H9 (cell line): ENCODE results near the gene GRIN2A. TPM values are rescaled to one million over a fixed set of nuclear protein-coding genes. Genes with fewer than 3 reads are reported as not detected.

ENCODE experiments used
- DNase-seq: peaks from one replicate; pipeline ENCODE4 v3.0.0-alpha.2; 2017
- H2AFZ ChIP-seq: one replicate; pipeline ENCODE4 v1.6.1; 2013; ENCODE audit warnings: mild to moderate bottlenecking, low read length, control low read depth, moderate library complexity
- H2AK5ac ChIP-seq: 2 replicates; pipeline ENCODE4 v1.6.1; 2013; ENCODE audit warnings: low read length, control low read depth, mixed read lengths; ENCODE audit not compliant: insufficient read length
- H2BK120ac ChIP-seq: one replicate; pipeline ENCODE4 v1.6.1; 2013; ENCODE audit warnings: low read depth, mild to moderate bottlenecking, low read length, control low read depth, inconsistent platforms; ENCODE audit not compliant: poor library complexity, severe bottlenecking
- H2BK12ac ChIP-seq: 2 replicates; pipeline ENCODE4 v1.6.1; 2013; ENCODE audit warnings: low read length, control low read depth, mixed read lengths, low read depth; ENCODE audit not compliant: insufficient read length
- H2BK15ac ChIP-seq: 2 replicates; pipeline ENCODE4 v1.6.1; 2013; ENCODE audit warnings: low read depth, low read length, control low read depth
- H2BK20ac ChIP-seq: one replicate; pipeline ENCODE4 v1.6.1; 2013; ENCODE audit warnings: low read depth, mild to moderate bottlenecking, low read length, control low read depth, inconsistent platforms; ENCODE audit not compliant: poor library complexity, severe bottlenecking
- H2BK5ac ChIP-seq: 2 replicates; pipeline ENCODE4 v1.6.1; 2013; ENCODE audit warnings: low read length, control low read depth, mixed read lengths; ENCODE audit not compliant: insufficient read length
- H3K14ac ChIP-seq: 2 replicates; pipeline ENCODE4 v1.6.1; 2013; ENCODE audit warnings: low read length, control low read depth; ENCODE audit not compliant: insufficient read depth
- H3K18ac ChIP-seq: 2 replicates; pipeline ENCODE4 v1.6.1; 2013; ENCODE audit warnings: low read depth, mild to moderate bottlenecking, mixed read lengths, low read length, control low read depth; ENCODE audit not compliant: insufficient read length
- H3K23ac ChIP-seq: 2 replicates; pipeline ENCODE4 v1.6.1; 2013; ENCODE audit warnings: low read length, control low read depth, mixed read lengths, low read depth; ENCODE audit not compliant: insufficient read length
- H3K23me2 ChIP-seq: 2 replicates; pipeline ENCODE4 v1.6.1; 2013; ENCODE audit warnings: low read depth, mild to moderate bottlenecking, mixed read lengths, low read length, control low read depth; ENCODE audit not compliant: insufficient read length, poor library complexity, severe bottlenecking
- H3K27ac ChIP-seq: 2 replicates; pipeline ENCODE4 v1.5.1; 2013; ENCODE audit warnings: low read length, control low read depth, mixed read lengths, low read depth; ENCODE audit not compliant: insufficient read length
- H3K27me3 ChIP-seq: 2 replicates; pipeline ENCODE4 v1.6.1; 2013; ENCODE audit warnings: low read length, control low read depth, inconsistent platforms; ENCODE audit not compliant: insufficient read depth
- H3K4ac ChIP-seq: 2 replicates; pipeline ENCODE4 v1.6.1; 2013; ENCODE audit warnings: low read depth, mild to moderate bottlenecking, control low read depth, inconsistent platforms, low read length, moderate library complexity
- H3K4me1 ChIP-seq: 2 replicates; pipeline ENCODE4 v1.6.1; 2013; ENCODE audit warnings: low read length, control low read depth, inconsistent platforms; ENCODE audit not compliant: insufficient read depth
- H3K4me2 ChIP-seq: 2 replicates; pipeline ENCODE4 v1.6.1; 2013; ENCODE audit warnings: low read length, control low read depth, mixed read lengths; ENCODE audit not compliant: insufficient read length, insufficient read depth
- H3K56ac ChIP-seq: 2 replicates; pipeline ENCODE4 v1.6.1; 2013; ENCODE audit warnings: low read depth, mild to moderate bottlenecking, mixed read lengths, low read length, control low read depth; ENCODE audit not compliant: insufficient read length
- H3K79me1 ChIP-seq: 2 replicates; pipeline ENCODE4 v1.6.1; 2013; ENCODE audit warnings: low read depth, mild to moderate bottlenecking, moderate library complexity, low read length, control low read depth, inconsistent platforms; ENCODE audit not compliant: insufficient read depth, poor library complexity, severe bottlenecking
- H3K79me2 ChIP-seq: 2 replicates; pipeline ENCODE4 v1.6.1; 2013; ENCODE audit warnings: low read length, control low read depth, inconsistent platforms; ENCODE audit not compliant: insufficient read depth
- H3K9ac ChIP-seq: 2 replicates; pipeline ENCODE4 v1.6.1; 2013; ENCODE audit warnings: low read length, control low read depth, mixed read lengths; ENCODE audit not compliant: insufficient read length; ENCODE audit errors: extremely low read depth
- H3K9me3 ChIP-seq: one replicate; pipeline ENCODE4 v1.6.1; 2013; ENCODE audit warnings: low read depth, low read length, inconsistent platforms; ENCODE audit not compliant: control insufficient read depth
- H3T11ph ChIP-seq: one replicate; pipeline ENCODE4 v1.6.1; 2013; ENCODE audit warnings: mild to moderate bottlenecking, low read length, control low read depth, inconsistent platforms
- H4K20me1 ChIP-seq: one replicate; pipeline ENCODE4 v1.6.1; 2013; ENCODE audit not compliant: control insufficient read depth, insufficient read length, insufficient read depth
- H4K5ac ChIP-seq: 2 replicates; pipeline ENCODE4 v1.6.1; 2013; ENCODE audit warnings: low read depth, mild to moderate bottlenecking, mixed read lengths, low read length, control low read depth; ENCODE audit not compliant: insufficient read length
- H4K8ac ChIP-seq: replicated peaks from 2 replicates; pipeline ENCODE4 v1.6.1; 2013; ENCODE audit warnings: low read length, control low read depth, mixed read lengths, low read depth; ENCODE audit not compliant: insufficient read length
- H4K91ac ChIP-seq: 2 replicates; pipeline ENCODE4 v1.6.1; 2013; ENCODE audit warnings: low read depth, mild to moderate bottlenecking, moderate library complexity, mixed read lengths, low read length, control low read depth; ENCODE audit not compliant: insufficient read length
- H3K27ac Mint-ChIP-seq, 3 experiments: 2 replicates in 2 of 3; 3 replicates in 1 of 3; pipeline ENCODE4 v1.8.0; 2020 to 2021; ENCODE audit warnings: mixed read lengths in 3 of 3, mild to moderate bottlenecking in 1 of 3, moderate library complexity in 1 of 3
- H3K27me3 Mint-ChIP-seq: 2 replicates; pipeline ENCODE4 v1.8.0; 2021; ENCODE audit warnings: low read depth, mild to moderate bottlenecking, moderate library complexity, mixed read lengths
- H3K36me3 Mint-ChIP-seq, 3 experiments: 2 replicates in 2 of 3; 3 replicates in 1 of 3; pipeline ENCODE4 v1.8.0; 2020 to 2021; ENCODE audit warnings: low read depth in 3 of 3, mixed read lengths in 3 of 3; ENCODE audit not compliant: insufficient read depth in 1 of 3
- H3K4me1 Mint-ChIP-seq, 2 experiments: 2 replicates each; pipeline ENCODE4 v1.8.0; 2020; ENCODE audit warnings: mixed read lengths in 2 of 2
- H3K4me3 Mint-ChIP-seq, 2 experiments: 2 replicates in 1 of 2; 3 replicates in 1 of 2; pipeline ENCODE4 v1.8.0; 2020 to 2021; ENCODE audit warnings: mild to moderate bottlenecking in 2 of 2, mixed read lengths in 2 of 2, moderate library complexity in 1 of 2
- H3K9me3 Mint-ChIP-seq, 2 experiments: 2 replicates in 1 of 2; 3 replicates in 1 of 2; pipeline ENCODE4 v1.8.0; 2020; ENCODE audit warnings: mild to moderate bottlenecking in 2 of 2, mixed read lengths in 2 of 2, moderate library complexity in 1 of 2
- WGBS: extraction: QIAGEN DNeasy Blood & Tissue Kit; methylation state at CpG from one replicate; pipeline ENCODE4 v1.1.7; 2013; ENCODE audit warnings: missing lambda C conversion rate, low lambda C conversion rate, mixed read lengths; ENCODE audit not compliant: insufficient read length; ENCODE audit errors: extremely low coverage; 5-methylcytosine and 5-hydroxymethylcytosine counted together
- total RNA-seq: library from RNA; stranded (reverse); gene quantifications from 2 replicates; pipeline ENCODE4 v1.2.1, GENCODE V29; 2021
- TF ChIP-seq, protein P1 (sequence below): fragments of 200-600 bp; sonication (generic); conservative IDR thresholded peaks from 3 replicates; pipeline ENCODE4 v1.8.0; 2021; ENCODE audit warnings: antibody characterized with exemption, mild to moderate bottlenecking

GRIN2A gene
- total RNA-seq, 1 experiment from 2014 or later: 1.5 TPM

DNA sequence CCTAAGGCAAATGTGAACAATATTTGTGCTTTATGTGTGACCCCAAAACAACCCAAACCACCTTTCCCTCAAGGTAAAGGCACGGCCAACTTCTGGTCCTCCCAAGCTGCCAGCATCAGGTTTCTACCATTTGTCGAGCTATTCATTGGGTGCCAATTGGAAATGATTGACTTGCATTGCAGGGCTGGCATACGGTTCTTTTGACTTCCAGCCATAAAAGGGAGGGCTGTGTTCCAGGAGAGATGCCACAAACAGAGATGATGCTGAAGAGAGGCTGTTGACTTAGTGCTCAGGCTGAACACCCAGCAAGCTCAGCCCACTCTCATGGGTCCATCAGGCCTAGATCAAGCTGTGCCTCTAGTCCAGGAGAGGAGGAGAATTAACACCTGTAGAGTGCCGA is 252.4 kb downstream of the GRIN2A start:
- no peak overlapping the region for H2BK120ac ChIP-seq
- H4K91ac ChIP-seq: no peak overlapping the region
- no peak overlapping the region for H4K8ac ChIP-seq
- no peak overlapping the region for H2BK15ac ChIP-seq
- no peak overlapping the region for H3K18ac ChIP-seq
- H4K5ac ChIP-seq: no peak overlapping the region
- no peak overlapping the region for H3T11ph ChIP-seq
- H2AFZ ChIP-seq: no peak overlapping the region
- H3K56ac ChIP-seq: no peak overlapping the region
- no peak overlapping the region for H3K23ac ChIP-seq
- Mint-ChIP-seq H3K4me1 (peaks cover 5 to 8% of the 10 kb centered on the region in 2 experiments; a peak in 3 of 4 replicates), H3K27ac (no peak overlapping the region), H3K4me3 (no peak overlapping the region), H3K36me3 (no peaks in the 10 kb centered on the region), H3K9me3 (no peaks in the 10 kb centered on the region), H3K27me3 (peaks cover 1% of the 10 kb centered on the region; the same call in 1 of the 2 replicates)
- H3K79me2 ChIP-seq: no peaks in the 10 kb centered on the region
- no peak overlapping the region for H2BK12ac ChIP-seq
- no peaks in the 10 kb centered on the region for H3K79me1 ChIP-seq
- no peaks in the 10 kb centered on the region for H3K27me3 ChIP-seq
- WGBS: no CpG with 5 or more reads among the region's 4 CpGs
- no peak overlapping the region for H2BK20ac ChIP-seq
- H3K9ac ChIP-seq: no peak overlapping the region
- H3K23me2 ChIP-seq: no peaks in the 10 kb centered on the region
- H3K4me2 ChIP-seq: no peak overlapping the region
- H3K4ac ChIP-seq: no peak overlapping the region
- no peak for DNase-seq
- H3K4me1 ChIP-seq: no peaks in the 10 kb centered on the region
- no peak overlapping the region for H3K27ac ChIP-seq
- H2AK5ac ChIP-seq: no peak overlapping the region
- no peak overlapping the region for H3K14ac ChIP-seq
- H4K20me1 ChIP-seq: no peaks in the 10 kb centered on the region
- no peak overlapping the region for H2BK5ac ChIP-seq
- H3K9me3 ChIP-seq: no peaks in the 10 kb centered on the region
- TF ChIP-seq, protein P1, sequence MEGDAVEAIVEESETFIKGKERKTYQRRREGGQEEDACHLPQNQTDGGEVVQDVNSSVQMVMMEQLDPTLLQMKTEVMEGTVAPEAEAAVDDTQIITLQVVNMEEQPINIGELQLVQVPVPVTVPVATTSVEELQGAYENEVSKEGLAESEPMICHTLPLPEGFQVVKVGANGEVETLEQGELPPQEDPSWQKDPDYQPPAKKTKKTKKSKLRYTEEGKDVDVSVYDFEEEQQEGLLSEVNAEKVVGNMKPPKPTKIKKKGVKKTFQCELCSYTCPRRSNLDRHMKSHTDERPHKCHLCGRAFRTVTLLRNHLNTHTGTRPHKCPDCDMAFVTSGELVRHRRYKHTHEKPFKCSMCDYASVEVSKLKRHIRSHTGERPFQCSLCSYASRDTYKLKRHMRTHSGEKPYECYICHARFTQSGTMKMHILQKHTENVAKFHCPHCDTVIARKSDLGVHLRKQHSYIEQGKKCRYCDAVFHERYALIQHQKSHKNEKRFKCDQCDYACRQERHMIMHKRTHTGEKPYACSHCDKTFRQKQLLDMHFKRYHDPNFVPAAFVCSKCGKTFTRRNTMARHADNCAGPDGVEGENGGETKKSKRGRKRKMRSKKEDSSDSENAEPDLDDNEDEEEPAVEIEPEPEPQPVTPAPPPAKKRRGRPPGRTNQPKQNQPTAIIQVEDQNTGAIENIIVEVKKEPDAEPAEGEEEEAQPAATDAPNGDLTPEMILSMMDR: no peak
